Brain microvascular endothelial cell (primary cell): ENCODE data around the gene CTXND2.
A peak's percentile ranks its signal among the peaks of the same experiment; 100 is the strongest.

Source experiments
- DNase-seq: peaks from one replicate; pipeline ENCODE4 v3.0.0-alpha.2; 2020
- H3K27ac ChIP-seq: fragments of 250-450 bp; sonication (Bioruptor Pico); 2 replicates; pipeline ENCODE4 v1.5.1; 2020; ENCODE audit warnings: mild to moderate bottlenecking, moderate library complexity
- H3K27me3 ChIP-seq: fragments of 250-450 bp; sonication (Bioruptor Pico); replicated peaks from 2 replicates; pipeline ENCODE4 v1.5.1; 2020; ENCODE audit warnings: mild to moderate bottlenecking
- H3K36me3 ChIP-seq: fragments of 250-450 bp; sonication (Bioruptor Pico); replicated peaks from 2 replicates; pipeline ENCODE4 v1.5.1; 2020; ENCODE audit warnings: mild to moderate bottlenecking
- H3K4me3 ChIP-seq: 2 replicates; pipeline ENCODE4 v1.5.1; 2011; ENCODE audit warnings: low read depth, mild to moderate bottlenecking, control low read depth, low read length, moderate library complexity
- in situ Hi-C: cut with HindIII; loops from 2 replicates; pipeline ENCODE4 v1.10.0; 2017; ENCODE audit warnings: low sequenced_read_pairs, low pct_ligation_motif_present
- TF ChIP-seq, protein P1 (sequence below): IDR thresholded peaks from 2 replicates; pipeline ENCODE4 v1.5.1; 2011; ENCODE audit warnings: low read depth, mild to moderate bottlenecking, moderate library complexity, low read length, control low read depth, inconsistent platforms; ENCODE audit errors: missing control alignments

Gene CTXND2

DNA sequence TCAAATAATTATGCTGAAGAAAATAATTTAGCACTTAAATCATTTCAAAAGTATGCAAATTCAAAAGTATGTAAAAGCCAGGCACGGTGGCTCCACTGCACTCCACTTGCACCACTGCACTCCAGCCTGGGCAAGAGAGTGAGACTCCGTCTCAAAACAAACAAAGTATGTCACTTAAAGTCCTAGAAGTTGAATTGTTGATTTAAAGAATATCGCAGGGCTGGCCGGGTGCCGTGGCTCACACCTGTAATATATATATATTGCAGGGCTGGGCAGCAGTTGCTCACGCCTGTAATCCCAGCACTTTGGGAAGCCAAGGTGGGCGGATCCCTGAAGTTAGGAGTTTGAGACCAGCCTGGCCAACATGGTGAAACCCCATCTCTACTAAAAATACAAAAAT is 30.5 kb downstream of the CTXND2 start:
- Histone ChIP-seq H3K27ac (no peak overlapping the region), H3K36me3 (no peaks in the 10 kb centered on the region), H3K4me3 (no peak overlapping the region), H3K27me3 (no peaks in the 10 kb centered on the region)
- DNase-seq = no peak
- in situ Hi-C loops = no loop called here
- TF ChIP-seq, protein P1, sequence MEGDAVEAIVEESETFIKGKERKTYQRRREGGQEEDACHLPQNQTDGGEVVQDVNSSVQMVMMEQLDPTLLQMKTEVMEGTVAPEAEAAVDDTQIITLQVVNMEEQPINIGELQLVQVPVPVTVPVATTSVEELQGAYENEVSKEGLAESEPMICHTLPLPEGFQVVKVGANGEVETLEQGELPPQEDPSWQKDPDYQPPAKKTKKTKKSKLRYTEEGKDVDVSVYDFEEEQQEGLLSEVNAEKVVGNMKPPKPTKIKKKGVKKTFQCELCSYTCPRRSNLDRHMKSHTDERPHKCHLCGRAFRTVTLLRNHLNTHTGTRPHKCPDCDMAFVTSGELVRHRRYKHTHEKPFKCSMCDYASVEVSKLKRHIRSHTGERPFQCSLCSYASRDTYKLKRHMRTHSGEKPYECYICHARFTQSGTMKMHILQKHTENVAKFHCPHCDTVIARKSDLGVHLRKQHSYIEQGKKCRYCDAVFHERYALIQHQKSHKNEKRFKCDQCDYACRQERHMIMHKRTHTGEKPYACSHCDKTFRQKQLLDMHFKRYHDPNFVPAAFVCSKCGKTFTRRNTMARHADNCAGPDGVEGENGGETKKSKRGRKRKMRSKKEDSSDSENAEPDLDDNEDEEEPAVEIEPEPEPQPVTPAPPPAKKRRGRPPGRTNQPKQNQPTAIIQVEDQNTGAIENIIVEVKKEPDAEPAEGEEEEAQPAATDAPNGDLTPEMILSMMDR = no peak

DNA sequence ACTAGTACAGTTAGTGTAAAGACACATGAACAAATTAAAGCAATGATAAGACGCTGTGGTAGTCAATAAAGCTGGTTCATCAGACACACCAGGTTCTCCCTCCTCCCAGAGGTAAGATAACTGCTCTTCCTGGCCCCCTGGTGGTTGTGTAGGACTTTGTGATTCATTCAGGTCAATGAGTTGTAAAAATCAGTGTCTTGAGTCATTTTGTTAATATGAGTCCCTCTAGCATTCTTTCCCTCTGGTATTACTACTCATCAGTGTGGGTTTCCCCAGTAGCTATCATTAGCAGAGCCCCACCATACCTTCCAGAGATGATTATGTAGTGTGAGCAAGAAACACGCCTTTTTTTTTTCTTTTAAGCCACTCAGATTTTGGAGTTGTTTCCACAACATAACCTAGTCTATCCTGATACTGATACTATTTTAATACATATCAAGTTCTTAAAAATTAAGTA is 35.6 kb downstream of the CTXND2 start:
- Histone ChIP-seq H3K4me3 (no peak overlapping the region), H3K27me3 (no peaks in the 10 kb centered on the region), H3K36me3 (no peaks in the 10 kb centered on the region), H3K27ac (no peak overlapping the region)
- peak; percentile 82 for DNase-seq
- TF ChIP-seq, protein P1 = peak; percentile 80
- in situ Hi-C loops = no loop called here

DNA sequence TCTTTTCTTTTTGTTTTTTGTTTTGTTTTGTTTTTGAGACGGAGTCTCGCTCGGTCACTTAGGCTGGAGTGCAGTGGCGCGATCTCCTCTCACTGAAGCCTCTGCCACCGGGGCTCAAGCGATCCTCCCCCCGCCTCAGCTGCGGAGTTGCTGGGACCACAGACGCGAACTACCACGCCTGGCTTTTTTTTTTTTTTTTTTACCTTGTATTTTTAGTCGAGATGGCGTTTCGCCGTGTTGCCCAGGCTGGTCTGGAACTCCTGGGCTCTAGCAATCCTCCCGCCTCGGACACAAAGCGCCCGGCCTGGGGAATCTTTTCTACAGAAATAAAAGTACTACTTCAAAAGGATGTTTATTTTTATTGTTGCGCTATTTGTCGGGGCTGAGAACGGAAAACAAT is 38.1 kb downstream of the CTXND2 start:
- no peaks in the 10 kb centered on the region for H3K27me3 ChIP-seq
- DNase-seq = no peak
- in situ Hi-C loops = loop anchor here (25.0 kb wide), 1 partner anchor 113 kb away; the partner anchor contains the start of gene CTSK
- H3K4me3 ChIP-seq = no peak overlapping the region
- H3K36me3 ChIP-seq = peaks cover 20% of the 10 kb centered on the region
- no peak overlapping the region for H3K27ac ChIP-seq
- TF ChIP-seq, protein P1 = no peak

DNA sequence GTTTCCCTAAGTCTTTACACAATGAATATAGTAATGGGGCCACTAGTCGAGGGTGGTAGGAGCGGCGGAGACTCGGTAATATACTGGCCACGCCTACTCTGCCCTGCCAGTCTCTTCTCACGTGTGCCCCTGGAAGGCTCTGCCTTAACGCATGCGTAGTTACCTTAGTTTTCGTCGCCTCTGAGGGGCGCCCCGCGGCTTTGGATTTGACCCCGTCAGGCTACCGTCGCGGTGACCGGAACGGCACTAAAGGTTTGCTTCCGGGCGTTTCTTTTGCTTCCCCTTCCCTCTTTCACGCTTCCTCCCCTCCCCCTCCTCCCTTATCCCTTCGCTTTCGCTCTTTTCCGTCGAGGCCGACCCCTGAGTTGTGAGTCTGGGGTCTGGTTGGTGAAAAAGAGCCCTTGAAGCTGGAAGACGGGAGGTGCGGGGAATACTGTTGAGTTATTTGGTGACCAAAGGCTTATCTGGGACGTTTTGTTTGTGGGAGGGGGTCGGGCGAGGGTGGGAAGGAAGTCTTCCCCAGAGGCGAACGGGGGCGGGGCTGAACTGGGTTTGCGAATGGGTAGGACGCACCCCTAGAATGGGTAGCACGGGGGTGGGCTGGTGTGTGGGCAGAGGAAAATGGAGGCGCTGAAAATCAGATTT is 39.3 kb downstream of the CTXND2 start, which contains the start of gene SETDB1:
SETDB1 (plus strand) TSS at position 267 of the 645 bp plus-strand sequence. CDS start 1,352 bp downstream, outside the sequence.
- Histone ChIP-seq H3K4me3 (peak within 1 kb of the TSS; percentile 87), H3K27ac (peak within 1 kb of the TSS; percentile 84), H3K27me3 (no peaks in the 10 kb centered on the region), H3K36me3 (peaks cover 29% of the 10 kb centered on the region)
- DNase-seq = peak; percentile 93
- TF ChIP-seq, protein P1 = peak; percentile 21
- in situ Hi-C loops = loop anchor here (25.0 kb wide), 1 partner anchor 114 kb away; the partner anchor contains the start of gene CTSK

DNA sequence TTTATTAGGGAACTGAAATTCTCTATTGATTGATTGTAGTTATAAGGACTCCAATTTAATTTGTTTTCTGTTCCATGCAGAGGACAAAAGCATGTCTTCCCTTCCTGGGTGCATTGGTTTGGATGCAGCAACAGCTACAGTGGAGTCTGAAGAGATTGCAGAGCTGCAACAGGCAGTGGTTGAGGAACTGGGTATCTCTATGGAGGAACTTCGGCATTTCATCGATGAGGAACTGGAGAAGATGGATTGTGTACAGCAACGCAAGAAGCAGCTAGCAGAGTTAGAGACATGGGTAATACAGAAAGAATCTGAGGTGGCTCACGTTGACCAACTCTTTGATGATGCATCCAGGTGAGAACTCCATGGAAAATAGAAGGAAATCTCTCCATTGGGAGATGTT is 40.7 kb downstream of the CTXND2 start:
- H3K36me3 ChIP-seq = peaks cover 33% of the 10 kb centered on the region
- no peak overlapping the region for H3K27ac ChIP-seq
- no peak overlapping the region for H3K4me3 ChIP-seq
- TF ChIP-seq, protein P1 = no peak
- no peak for DNase-seq
- in situ Hi-C loops = loop anchor here (25.0 kb wide), 1 partner anchor 115 kb away; the partner anchor contains the start of gene CTSK
- no peaks in the 10 kb centered on the region for H3K27me3 ChIP-seq
